ENCODE results near the gene TNFRSF1B.

Gene TNFRSF1B

GRCh38 chr1:12166834-12167492 lies at the start of gene TNFRSF1B:
TNFRSF1B (plus strand) TSS chr1:12166991; CDS start chr1:12167092, 101 bp downstream.
- in situ Hi-C loops (cut with MboI; ENCODE audit: low sequenced_read_pairs) = no loop called here

- in situ Hi-C loops (cut with MboI; ENCODE audit: low sequenced_read_pairs) = loop anchor here (25.0 kb wide), 1 partner anchor 516 kb away; the partner anchor contains the start of gene AADACL4
These were observed 45.4 kb upstream of the TNFRSF1B start for GRCh38 chr1:12121212-12122003.

GRCh38 chr1:12123172-12123571 lies 43.6 kb upstream of the TNFRSF1B start:
- in situ Hi-C loops (cut with MboI; ENCODE audit: low sequenced_read_pairs) = loop anchor here (25.0 kb wide), 1 partner anchor 514 kb away; the partner anchor contains the start of gene AADACL4

DNA sequence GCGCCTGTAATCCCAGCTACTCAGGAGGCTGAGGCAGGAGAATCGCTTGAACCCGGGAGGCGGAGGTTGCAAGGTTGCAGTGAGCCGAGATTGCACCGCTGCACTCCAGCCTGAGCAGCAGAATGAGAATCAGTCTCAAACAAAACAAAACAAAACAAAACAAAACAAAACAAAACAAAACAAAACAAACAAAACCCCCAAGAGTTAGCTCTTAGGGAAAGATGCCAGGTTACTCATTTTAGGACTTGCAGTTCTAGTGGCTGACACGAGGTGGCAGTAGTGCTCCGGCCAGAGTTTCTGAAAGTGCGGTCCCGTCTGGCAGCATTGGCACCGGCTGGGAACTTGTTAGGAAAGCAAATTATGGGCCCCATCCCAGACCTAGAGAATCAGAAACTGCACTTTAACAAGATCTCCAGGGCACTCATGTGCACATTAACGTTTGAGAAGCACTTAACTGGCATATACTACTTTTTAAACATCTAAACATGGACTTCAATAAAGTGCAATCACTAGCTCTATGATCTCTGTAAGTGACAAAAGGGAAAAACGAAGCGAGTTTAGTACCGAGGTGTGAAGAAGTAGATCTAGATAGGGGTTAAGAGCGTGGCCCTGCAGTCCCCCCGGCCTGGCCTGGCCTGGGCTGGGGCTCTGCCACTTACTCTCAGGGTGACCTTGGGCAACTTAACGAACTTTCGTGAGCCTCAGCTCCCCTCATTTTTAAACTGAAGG lies 41.9 kb upstream of the TNFRSF1B start:
- in situ Hi-C loops (cut with MboI; ENCODE audit: low sequenced_read_pairs) = loop anchor here (5.0 to 25.0 kb wide), 2 partner anchors 82 to 512 kb away; partner anchors contain the start of gene AADACL4

- in situ Hi-C loops (cut with MboI; ENCODE audit: low sequenced_read_pairs) = loop anchor here (5.0 kb wide), 1 partner anchor 82 kb away; no protein-coding TSS in a partner anchor
These were observed 41.1 kb upstream of the TNFRSF1B start for GRCh38 chr1:12125422-12126355.

GRCh38 chr1:12126781-12127180 lies 40.0 kb upstream of the TNFRSF1B start:
- in situ Hi-C loops (cut with MboI; ENCODE audit: low sequenced_read_pairs) = loop anchor here (5.0 kb wide), 1 partner anchor 81 kb away; no protein-coding TSS in a partner anchor

GRCh38 chr1:12127206-12127810 lies 39.5 kb upstream of the TNFRSF1B start:
- in situ Hi-C loops (cut with MboI; ENCODE audit: low sequenced_read_pairs) = loop anchor here (5.0 kb wide), 1 partner anchor 80 kb away; no protein-coding TSS in a partner anchor

- in situ Hi-C loops (cut with MboI; ENCODE audit: low sequenced_read_pairs) = loop anchor here (5.0 kb wide), 1 partner anchor 79 kb away; no protein-coding TSS in a partner anchor
These were observed 38.7 kb upstream of the TNFRSF1B start for GRCh38 chr1:12128120-12128519.

GRCh38 chr1:12129624-12130023 lies 37.2 kb upstream of the TNFRSF1B start:
- in situ Hi-C loops (cut with MboI; ENCODE audit: low sequenced_read_pairs) = loop anchor here (5.0 kb wide), 1 partner anchor 78 kb away; no protein-coding TSS in a partner anchor

DNA sequence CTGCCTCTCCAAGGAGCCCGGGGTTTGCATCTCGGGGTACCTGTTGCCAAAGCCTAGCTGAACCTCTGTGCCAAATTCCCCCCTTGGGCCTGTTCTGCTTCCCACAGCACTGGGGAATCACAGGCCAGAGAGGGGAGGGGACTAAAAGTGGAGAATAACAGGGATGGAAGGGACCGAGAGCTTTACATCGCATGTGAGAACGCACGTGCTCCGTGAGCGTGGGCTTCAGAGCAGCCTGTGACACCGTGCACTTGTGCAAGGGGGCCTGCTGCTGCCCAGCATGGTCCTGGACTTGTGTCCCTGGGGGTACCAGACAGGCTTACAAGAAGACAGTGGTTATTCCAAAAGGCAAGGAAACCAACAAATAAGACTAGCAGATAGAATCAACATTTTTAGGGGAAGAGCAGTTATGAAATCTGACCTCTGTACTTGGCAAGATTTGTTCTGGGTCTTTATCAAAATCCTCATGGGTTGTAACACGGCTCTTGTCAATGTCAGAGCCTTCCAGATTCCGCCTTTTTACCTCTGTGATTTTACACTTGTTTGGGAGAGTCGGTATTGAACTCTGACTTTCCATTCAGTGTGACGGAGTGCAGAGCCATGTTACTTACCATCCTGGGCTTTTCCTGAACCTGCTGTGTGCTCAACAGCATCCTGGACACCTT lies 36.2 kb upstream of the TNFRSF1B start:
- in situ Hi-C loops (cut with MboI; ENCODE audit: low sequenced_read_pairs) = no loop called here

DNA sequence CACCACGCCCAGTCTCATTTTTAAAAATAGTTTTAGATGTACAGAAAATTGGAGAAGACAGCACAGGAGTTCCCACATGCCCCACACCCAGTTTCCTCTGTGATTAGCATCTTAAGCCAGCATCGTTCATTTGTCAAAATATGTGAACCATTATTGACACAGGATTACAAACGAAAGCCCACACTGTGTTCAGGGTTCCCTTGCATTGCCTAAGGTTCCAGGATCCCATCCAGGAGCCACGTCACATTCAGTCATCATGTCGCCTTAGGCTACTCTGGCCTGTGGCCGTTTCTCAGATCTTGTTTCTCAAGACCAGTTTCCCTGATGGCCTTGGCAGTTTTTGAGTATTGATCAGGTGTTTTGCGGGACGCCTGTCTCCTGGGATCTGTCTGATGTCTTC lies 34.7 kb upstream of the TNFRSF1B start:
- in situ Hi-C loops (cut with MboI; ENCODE audit: low sequenced_read_pairs) = no loop called here

GRCh38 chr1:12134716-12135115 lies 32.1 kb upstream of the TNFRSF1B start:
- in situ Hi-C loops (cut with MboI; ENCODE audit: low sequenced_read_pairs) = no loop called here

DNA sequence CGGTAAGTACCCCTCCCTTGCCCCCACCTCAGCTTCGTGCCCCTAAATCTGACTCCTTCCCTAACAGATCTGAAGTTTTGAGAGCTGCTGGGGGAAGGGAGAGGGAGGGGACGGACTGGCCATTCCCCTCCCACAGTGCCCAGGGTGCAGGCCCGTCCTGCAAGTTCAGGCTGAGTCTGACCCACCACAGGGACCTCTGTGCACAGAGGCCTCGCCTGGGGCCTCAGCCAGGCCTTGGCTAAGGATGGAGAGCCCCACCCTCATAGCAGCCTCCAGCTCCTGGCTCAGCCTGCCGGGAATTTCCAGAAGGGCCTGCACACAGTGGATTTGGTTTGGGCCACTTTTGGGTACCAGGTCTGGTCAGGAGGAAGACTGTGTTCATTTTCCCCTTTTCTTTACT lies 31.2 kb upstream of the TNFRSF1B start:
- in situ Hi-C loops (cut with MboI; ENCODE audit: low sequenced_read_pairs) = no loop called here

DNA sequence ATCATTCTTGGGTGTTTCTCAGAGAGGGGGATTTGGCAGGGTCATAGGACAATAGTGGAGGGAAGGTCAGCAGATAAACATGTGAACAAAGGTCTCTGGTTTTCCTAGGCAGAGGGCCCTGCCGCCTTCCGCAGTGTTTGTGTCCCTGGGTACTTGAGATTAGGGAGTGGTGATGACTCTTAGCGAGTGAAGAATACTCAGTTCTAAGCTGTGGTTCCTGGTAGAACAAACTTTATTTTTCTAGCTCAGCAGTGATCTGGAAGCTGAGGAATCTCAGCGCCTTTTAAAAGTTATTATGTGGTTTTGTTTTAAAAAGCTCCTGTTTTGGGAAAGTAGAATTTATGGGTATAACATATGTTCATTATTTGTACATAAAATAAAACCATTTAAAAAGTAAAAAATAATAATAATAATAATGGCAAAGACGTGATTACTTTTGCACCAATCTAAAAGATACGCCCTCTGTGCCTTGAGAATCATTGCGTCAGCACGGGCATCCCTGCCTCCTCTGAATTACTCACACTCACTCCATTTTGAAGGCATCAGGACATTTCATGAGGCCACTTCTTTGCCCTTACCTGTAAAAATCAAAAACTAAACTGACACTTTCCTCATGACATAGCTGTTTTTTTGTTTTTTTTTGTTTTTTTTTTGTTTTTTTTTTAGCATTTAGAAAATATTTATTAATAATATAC lies 29.7 kb upstream of the TNFRSF1B start:
- in situ Hi-C loops (cut with MboI; ENCODE audit: low sequenced_read_pairs) = no loop called here

DNA sequence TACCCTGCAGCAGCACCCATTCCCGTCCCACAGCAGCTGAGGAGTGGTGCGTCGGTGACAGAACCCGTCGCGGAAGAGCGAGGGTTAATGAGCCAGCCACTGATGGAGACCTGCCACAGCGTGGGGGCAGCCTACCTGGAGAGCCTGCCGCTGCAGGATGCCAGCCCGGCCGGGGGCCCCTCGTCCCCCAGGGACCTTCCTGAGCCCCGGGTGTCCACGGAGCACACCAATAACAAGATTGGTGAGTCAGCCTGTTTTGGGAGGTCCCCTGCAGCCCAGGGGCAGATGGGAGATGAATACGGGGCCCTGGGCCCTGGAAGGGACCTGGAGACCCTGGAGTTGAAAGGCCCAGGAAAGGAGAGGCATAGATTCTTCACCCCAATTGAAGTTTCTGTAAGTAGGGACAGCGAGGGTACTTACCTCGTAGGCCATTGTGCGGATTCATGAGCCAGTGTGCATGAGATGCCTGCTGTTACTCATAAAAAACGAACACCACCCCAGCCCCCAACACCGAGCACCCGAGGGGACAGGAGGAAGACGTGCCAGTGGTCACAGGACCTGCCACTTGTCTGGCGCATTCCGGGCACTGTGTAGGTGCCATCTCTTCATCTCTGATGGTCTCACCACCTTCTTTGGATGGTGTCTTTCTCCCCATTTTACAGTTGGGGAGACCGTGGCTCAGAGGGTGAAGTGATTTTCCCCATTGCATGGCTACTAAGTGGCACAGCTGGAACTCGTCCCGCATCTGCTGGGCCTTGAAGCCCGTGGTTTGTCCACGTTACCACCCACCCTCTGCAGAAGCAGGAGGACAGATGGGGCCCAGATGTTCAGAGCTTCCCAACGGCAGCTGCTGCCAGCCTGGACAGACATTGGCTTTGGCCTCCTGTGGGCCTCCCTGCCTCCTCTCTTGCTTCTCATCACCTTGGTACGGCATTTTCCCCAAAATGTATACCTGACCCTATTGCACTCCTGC lies 28.3 kb upstream of the TNFRSF1B start:
- in situ Hi-C loops (cut with MboI; ENCODE audit: low sequenced_read_pairs) = no loop called here

GRCh38 chr1:12140016-12140415 lies 26.8 kb upstream of the TNFRSF1B start:
- in situ Hi-C loops (cut with MboI; ENCODE audit: low sequenced_read_pairs) = no loop called here

- in situ Hi-C loops (cut with MboI; ENCODE audit: low sequenced_read_pairs) = no loop called here
These were observed 26.2 kb upstream of the TNFRSF1B start for GRCh38 chr1:12140515-12141162.
